ENCODE measurements around the gene ZNF620. TPM values are rescaled to one million over a fixed set of nuclear protein-coding genes. Genes with fewer than 3 reads are reported as not detected.

The ZNF620 gene
- total and polyA plus RNA-seq, 2 experiments from 2014 or later: 14.1 to 18.0 TPM

DNA sequence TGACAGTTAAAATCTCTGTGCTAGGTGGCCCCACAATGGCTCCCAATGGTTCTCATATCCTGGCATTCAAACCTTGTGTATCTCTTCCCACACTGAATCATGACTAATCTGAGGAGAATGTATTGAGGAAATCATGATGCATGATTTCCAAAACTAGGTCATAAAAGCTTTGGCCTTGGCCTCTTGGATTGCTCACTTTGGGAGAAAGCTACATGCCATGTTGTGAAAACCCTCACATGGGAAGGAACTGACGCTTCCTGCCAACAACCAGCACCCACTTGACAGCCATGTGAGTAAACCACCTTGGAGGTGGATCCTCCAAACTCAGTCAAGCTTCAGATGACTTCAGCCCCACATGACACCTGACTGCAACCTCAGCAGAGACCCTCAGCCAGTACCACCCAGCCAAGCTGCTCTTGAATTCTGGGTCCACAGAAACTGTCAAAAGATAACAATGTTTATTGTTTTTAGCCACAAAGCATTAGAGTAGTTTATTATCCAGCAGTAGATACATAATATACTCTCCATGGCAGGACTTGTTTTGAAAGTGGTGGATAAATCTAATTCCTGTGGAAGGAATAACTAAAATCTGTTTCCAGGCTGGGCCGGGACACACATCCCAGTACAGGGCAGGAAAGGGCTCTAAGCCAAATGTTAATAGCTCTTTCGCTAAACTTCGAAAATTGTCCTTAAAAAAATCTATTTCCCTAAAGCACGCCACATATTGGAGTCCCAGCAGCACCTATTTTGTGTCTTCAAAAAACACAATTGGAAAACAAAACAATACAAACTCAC, 1.0 kb upstream of the ZNF620 start:
- Histone ChIP-seq H3K36me3 (ENCODE audit: insufficient read depth) (0 out of 2 replicates have a peak, but pooled peaks cover 5% of the 10 kb centered on the region), H3K79me2 (replicated peaks; ENCODE audit: insufficient read depth) (peaks cover 36% of the 10 kb centered on the region), H3K27me3 (ENCODE audit: insufficient read depth) (no peaks in the 10 kb centered on the region), H3K4me2 (peak overlapping the region; percentile 91), H4K20me1 (replicated peaks; ENCODE audit: insufficient read depth) (0 out of 2 replicates have a peak, but pooled peaks cover 3% of the 10 kb centered on the region), H3K9me2 (ENCODE audit: insufficient read depth) (no peaks in the 10 kb centered on the region), H3K4me1 (ENCODE audit: insufficient read depth) (peaks cover 17% of the 10 kb centered on the region), H3F3A (replicated peaks; ENCODE audit: low read depth) (0 out of 2 replicates have a peak, but pooled peaks cover 2% of the 10 kb centered on the region), H3K27ac (ENCODE audit: low read depth) (no peak overlapping the region), H3K4me3 (peak overlapping the region; percentile 69), H2AFZ (peak overlapping the region; percentile 99)
- H3K27ac Mint-ChIP-seq: no peak overlapping the region
- H3K4me1 Mint-ChIP-seq: peaks cover 5% of the 10 kb centered on the region
- ATAC-seq (no peak), DNase-seq (ENCODE audit: low spot score) (no peak)
- H3K9me3 Mint-ChIP-seq: no peaks in the 10 kb centered on the region
- peaks cover 3% of the 10 kb centered on the region for H3K27me3 Mint-ChIP-seq (ENCODE audit: insufficient read depth, low read depth, poor library complexity)
- peaks cover 22% of the 10 kb centered on the region for H3K36me3 Mint-ChIP-seq (ENCODE audit: low read depth)
- H3K4me3 Mint-ChIP-seq: peak overlapping the region; percentile 98
- TF ChIP-seq REST (IDR thresholded peaks at IDR 0.05; ENCODE audit: unreplicated experiment) (no peak), JUNB (IDR thresholded peaks at IDR 0.05; ENCODE audit: unreplicated experiment) (no peak), ETS1 (IDR thresholded peaks at IDR 0.05) (no peak), CREB1 (CRISPR knock-in tag; IDR thresholded peaks at IDR 0.05; ENCODE audit: low read depth) (no peak), ZNF114 (CRISPR knock-in tag; IDR thresholded peaks at IDR 0.05) (no peak), STAT1 (IDR thresholded peaks at IDR 0.05; ENCODE audit: unreplicated experiment) (no peak), EZH2phosphoT487 (IDR thresholded peaks at IDR 0.05; ENCODE audit: unreplicated experiment) (no peak), NANOG (IDR thresholded peaks at IDR 0.05; ENCODE audit: borderline replicate concordance) (no peak), EZH2 (IDR thresholded peaks at IDR 0.05; ENCODE audit: low read depth, unreplicated experiment) (no peak), ZNF331 (CRISPR knock-in tag; IDR thresholded peaks at IDR 0.05; ENCODE audit: low read depth) (no peak)
- TF ChIP-seq, protein P1, sequence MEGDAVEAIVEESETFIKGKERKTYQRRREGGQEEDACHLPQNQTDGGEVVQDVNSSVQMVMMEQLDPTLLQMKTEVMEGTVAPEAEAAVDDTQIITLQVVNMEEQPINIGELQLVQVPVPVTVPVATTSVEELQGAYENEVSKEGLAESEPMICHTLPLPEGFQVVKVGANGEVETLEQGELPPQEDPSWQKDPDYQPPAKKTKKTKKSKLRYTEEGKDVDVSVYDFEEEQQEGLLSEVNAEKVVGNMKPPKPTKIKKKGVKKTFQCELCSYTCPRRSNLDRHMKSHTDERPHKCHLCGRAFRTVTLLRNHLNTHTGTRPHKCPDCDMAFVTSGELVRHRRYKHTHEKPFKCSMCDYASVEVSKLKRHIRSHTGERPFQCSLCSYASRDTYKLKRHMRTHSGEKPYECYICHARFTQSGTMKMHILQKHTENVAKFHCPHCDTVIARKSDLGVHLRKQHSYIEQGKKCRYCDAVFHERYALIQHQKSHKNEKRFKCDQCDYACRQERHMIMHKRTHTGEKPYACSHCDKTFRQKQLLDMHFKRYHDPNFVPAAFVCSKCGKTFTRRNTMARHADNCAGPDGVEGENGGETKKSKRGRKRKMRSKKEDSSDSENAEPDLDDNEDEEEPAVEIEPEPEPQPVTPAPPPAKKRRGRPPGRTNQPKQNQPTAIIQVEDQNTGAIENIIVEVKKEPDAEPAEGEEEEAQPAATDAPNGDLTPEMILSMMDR (conservative IDR thresholded peaks at IDR 0.05; ENCODE audit: low read depth in 2 of 2): no peak

Measured in GM23338 (cell line).